ENCODE results near the gene NKAIN2.

NKAIN2 gene

DNA sequence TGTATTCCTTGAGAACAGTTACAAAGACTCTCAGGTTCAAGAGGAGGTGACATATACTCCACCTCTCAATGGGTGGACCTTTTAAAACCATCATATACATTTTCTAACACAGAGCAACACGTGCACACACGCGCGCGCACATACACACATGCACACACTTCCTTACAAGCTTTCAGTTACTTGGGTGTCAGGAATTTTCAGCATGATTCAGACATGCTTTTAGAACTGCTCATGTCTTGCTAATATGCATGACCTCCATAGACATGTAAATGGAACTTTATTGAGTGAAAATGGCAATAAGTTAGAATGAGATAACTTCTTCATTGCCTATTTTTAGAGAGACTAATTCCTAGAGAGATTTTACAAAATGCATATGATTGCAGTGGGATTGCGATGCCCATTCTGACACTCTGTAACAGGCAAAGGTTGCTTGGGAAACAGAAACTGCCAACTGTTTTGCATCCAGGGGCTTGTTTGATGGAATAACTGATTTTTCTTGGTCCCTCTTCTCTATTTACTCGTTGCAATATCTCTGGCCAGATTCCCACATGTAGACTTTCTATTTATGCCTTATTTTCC lies 627.2 kb downstream of the NKAIN2 start:
- no peak overlapping the region for H3K27ac ChIP-seq (ENCODE audit: low read depth, low read length)
- H2AFZ ChIP-seq (ENCODE audit: insufficient read depth, low read length, poor library complexity), result no peak overlapping the region
- no peaks in the 10 kb centered on the region for H3K9me3 ChIP-seq (ENCODE audit: insufficient read depth, low read depth, low read length)
- H3K27me3 ChIP-seq (ENCODE audit: insufficient read depth, low read length), result no peaks in the 10 kb centered on the region
- H2BK5ac ChIP-seq (ENCODE audit: low read depth, low read length, poor library complexity), result no peak overlapping the region
- H3K14ac ChIP-seq (ENCODE audit: low read length), result no peak overlapping the region
- WGBS (ENCODE audit: extremely low coverage, insufficient coverage, insufficient read length), result no CpG with 5 or more reads among the region's 7 CpGs
- H2BK12ac ChIP-seq (ENCODE audit: low read length), result no peak overlapping the region
- H3K79me2 ChIP-seq (ENCODE audit: control insufficient read depth, insufficient read depth, low read length, poor library complexity), result no peaks in the 10 kb centered on the region
- no peak overlapping the region for H3K23ac ChIP-seq (ENCODE audit: low read length)
- no peak overlapping the region for H3K9ac ChIP-seq (ENCODE audit: low read length)
- H4K91ac ChIP-seq (ENCODE audit: low read depth, low read length), result no peak overlapping the region
- no peak overlapping the region for H3K4me2 ChIP-seq (ENCODE audit: low read length)
- H3K79me1 ChIP-seq (ENCODE audit: low read length), result no peaks in the 10 kb centered on the region
- H3K4me1 ChIP-seq (ENCODE audit: control insufficient read depth in 1 of 2, insufficient read depth in 2 of 2, low read length in 2 of 2), result no peaks in the 10 kb centered on the region
- peak; percentile 33 to 63 for DNase-seq
- H2AK5ac ChIP-seq (ENCODE audit: low read length), result no peak overlapping the region
- H4K12ac ChIP-seq (ENCODE audit: low read depth, low read length), result no peak overlapping the region
- H3K4ac ChIP-seq (ENCODE audit: low read depth, low read length), result no peak overlapping the region
- no peaks in the 10 kb centered on the region for H3K36me3 ChIP-seq (ENCODE audit: control insufficient read depth in 1 of 2, insufficient read depth in 2 of 2, low read length in 2 of 2)
- H3K4me3 ChIP-seq (ENCODE audit: low read depth, low read length), result no peak overlapping the region
- H4K8ac ChIP-seq (ENCODE audit: low read depth, low read length), result no peak overlapping the region
- no peak overlapping the region for H2BK120ac ChIP-seq (ENCODE audit: insufficient read depth, low read length, poor library complexity)
- H3K18ac ChIP-seq (ENCODE audit: low read length), result no peak overlapping the region

DNA sequence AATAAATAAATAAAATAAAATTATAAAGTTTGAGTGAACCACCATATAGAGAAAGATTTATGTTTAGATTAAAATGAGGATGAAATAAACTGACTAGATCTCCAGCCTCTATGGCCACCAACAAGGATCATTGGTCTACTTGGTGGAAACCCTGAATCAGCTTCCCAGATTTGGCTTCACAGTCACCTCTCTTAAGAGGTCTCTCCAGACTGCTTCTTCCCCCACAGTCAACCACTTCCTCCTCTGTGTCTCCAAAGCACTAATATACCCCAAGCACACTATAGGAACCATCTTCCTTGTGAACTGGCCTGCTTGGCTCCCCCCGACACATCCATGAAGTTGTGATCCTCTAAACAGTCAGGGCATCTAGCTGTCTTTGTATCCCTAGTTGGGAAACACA lies 629.0 kb downstream of the NKAIN2 start:
- Histone ChIP-seq H2AK5ac (ENCODE audit: low read length) (no peak overlapping the region), H3K4me3 (ENCODE audit: low read depth, low read length) (no peak overlapping the region), H3K27ac (ENCODE audit: low read depth, low read length) (no peak overlapping the region), H4K91ac (ENCODE audit: low read depth, low read length) (no peak overlapping the region), H2AFZ (ENCODE audit: insufficient read depth, low read length, poor library complexity) (no peak overlapping the region), H3K4ac (ENCODE audit: low read depth, low read length) (no peak overlapping the region), H3K79me1 (ENCODE audit: low read length) (no peaks in the 10 kb centered on the region), H3K9ac (ENCODE audit: low read length) (no peak overlapping the region), H3K9me3 (ENCODE audit: insufficient read depth, low read depth, low read length) (no peaks in the 10 kb centered on the region), H4K12ac (ENCODE audit: low read depth, low read length) (no peak overlapping the region), H3K4me2 (ENCODE audit: low read length) (no peak overlapping the region), H3K4me1 (ENCODE audit: control insufficient read depth in 1 of 2, insufficient read depth in 2 of 2, low read length in 2 of 2) (no peaks in the 10 kb centered on the region), H3K79me2 (ENCODE audit: control insufficient read depth, insufficient read depth, low read length, poor library complexity) (no peaks in the 10 kb centered on the region), H3K36me3 (ENCODE audit: control insufficient read depth in 1 of 2, insufficient read depth in 2 of 2, low read length in 2 of 2) (no peaks in the 10 kb centered on the region), H3K14ac (ENCODE audit: low read length) (no peak overlapping the region), H3K18ac (ENCODE audit: low read length) (no peak overlapping the region), H2BK5ac (ENCODE audit: low read depth, low read length, poor library complexity) (no peak overlapping the region), H4K8ac (ENCODE audit: low read depth, low read length) (no peak overlapping the region), H3K27me3 (ENCODE audit: insufficient read depth, low read length) (no peaks in the 10 kb centered on the region), H3K23ac (ENCODE audit: low read length) (no peak overlapping the region), H2BK12ac (ENCODE audit: low read length) (no peak overlapping the region), H2BK120ac (ENCODE audit: insufficient read depth, low read length, poor library complexity) (no peak overlapping the region)
- DNase-seq, result no peak
- WGBS (ENCODE audit: extremely low coverage, insufficient coverage, insufficient read length), result no CpG with 5 or more reads among the region's 1 CpG

DNA sequence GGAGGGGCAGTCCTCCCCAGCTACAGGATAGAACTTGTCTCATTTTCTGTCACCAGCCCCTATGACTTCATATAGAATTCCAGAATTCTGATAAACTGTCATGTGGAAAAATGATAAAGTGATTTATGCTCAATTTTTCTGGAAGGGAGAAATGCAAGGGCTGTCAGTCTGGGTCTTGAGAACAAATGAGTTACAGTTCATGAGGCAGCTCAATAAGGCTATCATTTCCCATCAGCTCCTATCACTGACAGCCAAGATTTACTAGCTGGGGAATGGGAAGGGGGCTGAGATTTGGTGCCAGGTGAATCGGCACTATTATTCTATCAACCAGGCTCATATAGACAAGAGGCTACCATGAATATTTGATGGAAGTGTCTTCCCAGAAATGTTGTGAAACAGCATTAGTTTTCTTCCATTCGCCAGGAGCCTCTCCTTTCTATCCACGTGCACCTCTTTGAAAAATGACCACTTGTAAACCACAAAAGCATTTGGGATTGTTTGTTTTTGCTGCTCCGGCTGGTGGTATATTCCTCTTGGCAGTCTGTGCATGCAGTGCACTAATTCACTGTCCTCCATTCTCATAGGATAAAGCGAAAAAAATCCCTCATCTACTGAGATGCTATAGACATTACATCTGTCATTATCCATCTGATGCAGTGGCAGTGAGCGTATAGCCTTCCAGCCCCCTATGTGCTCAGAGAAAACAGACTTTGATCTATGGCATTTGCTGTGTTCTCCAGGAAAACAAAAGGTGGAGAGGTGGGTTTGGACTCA lies 629.9 kb downstream of the NKAIN2 start:
- no peak overlapping the region for H2AFZ ChIP-seq (ENCODE audit: insufficient read depth, low read length, poor library complexity)
- no peak for DNase-seq
- H2AK5ac ChIP-seq (ENCODE audit: low read length), result no peak overlapping the region
- H3K23ac ChIP-seq (ENCODE audit: low read length), result no peak overlapping the region
- H3K4me2 ChIP-seq (ENCODE audit: low read length), result no peak overlapping the region
- WGBS (ENCODE audit: extremely low coverage, insufficient coverage, insufficient read length), result no CpG with 5 or more reads among the region's 6 CpGs
- no peak overlapping the region for H4K8ac ChIP-seq (ENCODE audit: low read depth, low read length)
- no peak overlapping the region for H3K27ac ChIP-seq (ENCODE audit: low read depth, low read length)
- H2BK120ac ChIP-seq (ENCODE audit: insufficient read depth, low read length, poor library complexity), result no peak overlapping the region
- no peak overlapping the region for H4K12ac ChIP-seq (ENCODE audit: low read depth, low read length)
- H3K4me1 ChIP-seq (ENCODE audit: control insufficient read depth in 1 of 2, insufficient read depth in 2 of 2, low read length in 2 of 2), result no peaks in the 10 kb centered on the region
- no peaks in the 10 kb centered on the region for H3K79me2 ChIP-seq (ENCODE audit: control insufficient read depth, insufficient read depth, low read length, poor library complexity)
- H3K4me3 ChIP-seq (ENCODE audit: low read depth, low read length), result no peak overlapping the region
- no peaks in the 10 kb centered on the region for H3K27me3 ChIP-seq (ENCODE audit: insufficient read depth, low read length)
- no peaks in the 10 kb centered on the region for H3K79me1 ChIP-seq (ENCODE audit: low read length)
- H3K18ac ChIP-seq (ENCODE audit: low read length), result no peak overlapping the region
- H3K4ac ChIP-seq (ENCODE audit: low read depth, low read length), result no peak overlapping the region
- no peak overlapping the region for H4K91ac ChIP-seq (ENCODE audit: low read depth, low read length)
- H3K9me3 ChIP-seq (ENCODE audit: insufficient read depth, low read depth, low read length), result no peaks in the 10 kb centered on the region
- H3K9ac ChIP-seq (ENCODE audit: low read length), result no peak overlapping the region
- no peaks in the 10 kb centered on the region for H3K36me3 ChIP-seq (ENCODE audit: control insufficient read depth in 1 of 2, insufficient read depth in 2 of 2, low read length in 2 of 2)
- H2BK12ac ChIP-seq (ENCODE audit: low read length), result no peak overlapping the region
- H2BK5ac ChIP-seq (ENCODE audit: low read depth, low read length, poor library complexity), result no peak overlapping the region
- H3K14ac ChIP-seq (ENCODE audit: low read length), result no peak overlapping the region

DNA sequence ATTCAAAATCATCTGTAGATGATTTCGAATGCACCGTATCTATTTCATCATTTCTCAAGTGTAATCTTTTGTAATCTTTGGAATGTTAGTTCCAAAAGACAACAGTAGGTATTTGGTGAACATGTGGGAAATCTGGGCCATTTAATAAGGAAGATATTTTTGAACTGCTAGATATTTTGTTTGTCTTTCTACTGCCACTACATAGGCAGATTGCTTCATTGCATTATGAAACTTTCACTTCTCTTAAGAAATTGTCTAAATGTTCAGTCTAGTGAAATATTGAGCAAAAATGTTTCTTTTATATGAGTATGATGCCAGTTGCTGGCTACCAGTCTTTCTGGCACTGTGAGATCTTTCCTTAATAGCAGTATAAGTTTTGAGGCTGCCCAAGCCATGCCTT lies 630.8 kb downstream of the NKAIN2 start:
- Histone ChIP-seq H3K4me1 (ENCODE audit: control insufficient read depth in 1 of 2, insufficient read depth in 2 of 2, low read length in 2 of 2) (no peaks in the 10 kb centered on the region), H3K23ac (ENCODE audit: low read length) (no peak overlapping the region), H3K9ac (ENCODE audit: low read length) (no peak overlapping the region), H3K9me3 (ENCODE audit: insufficient read depth, low read depth, low read length) (no peaks in the 10 kb centered on the region), H2BK5ac (ENCODE audit: low read depth, low read length, poor library complexity) (no peak overlapping the region), H4K12ac (ENCODE audit: low read depth, low read length) (no peak overlapping the region), H2AK5ac (ENCODE audit: low read length) (no peak overlapping the region), H3K79me2 (ENCODE audit: control insufficient read depth, insufficient read depth, low read length, poor library complexity) (no peaks in the 10 kb centered on the region), H3K36me3 (ENCODE audit: control insufficient read depth in 1 of 2, insufficient read depth in 2 of 2, low read length in 2 of 2) (no peaks in the 10 kb centered on the region), H4K91ac (ENCODE audit: low read depth, low read length) (no peak overlapping the region), H3K4me3 (ENCODE audit: low read depth, low read length) (no peak overlapping the region), H3K27ac (ENCODE audit: low read depth, low read length) (no peak overlapping the region), H4K8ac (ENCODE audit: low read depth, low read length) (no peak overlapping the region), H2BK12ac (ENCODE audit: low read length) (no peak overlapping the region), H3K79me1 (ENCODE audit: low read length) (no peaks in the 10 kb centered on the region), H3K4me2 (ENCODE audit: low read length) (no peak overlapping the region), H3K14ac (ENCODE audit: low read length) (no peak overlapping the region), H2BK120ac (ENCODE audit: insufficient read depth, low read length, poor library complexity) (no peak overlapping the region), H2AFZ (ENCODE audit: insufficient read depth, low read length, poor library complexity) (no peak overlapping the region), H3K4ac (ENCODE audit: low read depth, low read length) (no peak overlapping the region), H3K27me3 (ENCODE audit: insufficient read depth, low read length) (no peaks in the 10 kb centered on the region), H3K18ac (ENCODE audit: low read length) (no peak overlapping the region)
- DNase-seq, result peak; percentile 2 to 79
- no CpG with 5 or more reads among the region's 2 CpGs for WGBS (ENCODE audit: extremely low coverage, insufficient coverage, insufficient read length)
